ENCODE measurements around the gene WWOX. TPM values are rescaled to one million over a fixed set of nuclear protein-coding genes. Genes with fewer than 3 reads are reported as not detected.

The WWOX gene
- total and polyA plus RNA-seq, 3 experiments from 2014 or later = 17.2 to 18.6 (median 18.2) TPM

- Histone ChIP-seq H3K36me3 (ENCODE audit: insufficient read depth, low read length) (no peaks in the 10 kb centered on the region), H3K4me1 (ENCODE audit: insufficient read depth, low read length) (no peaks in the 10 kb centered on the region), H3K4me3 (ENCODE audit: low read length) (no peak overlapping the region), H3K27me3 (ENCODE audit: insufficient read depth, low read length, poor library complexity, severe bottlenecking) (no peaks in the 10 kb centered on the region), H3K9me3 (ENCODE audit: low read length) (no peaks in the 10 kb centered on the region), H3K27ac (ENCODE audit: low read depth, low read length) (no peak overlapping the region)
- ChIA-PET CTCF (no interaction called here), POLR2A (no interaction called here)
- peaks cover 0 to 2% of the 10 kb centered on the region in 2 donors for H3K27me3 Mint-ChIP-seq
- H3K27ac Mint-ChIP-seq = no peak overlapping the region
- no peaks in the 10 kb centered on the region for H3K4me1 Mint-ChIP-seq
- no peak overlapping the region for H3K4me3 Mint-ChIP-seq
- DNase-seq = no peak
- H3K9me3 Mint-ChIP-seq = peaks cover 0 to 7% (median 4%) of the 10 kb centered on the region in 5 donors
- H3K36me3 Mint-ChIP-seq = peaks cover 0 to 28% (median 5%) of the 10 kb centered on the region in 3 donors
Observed at GRCh38 chr16:78405833-78406232, 306.4 kb downstream of the WWOX start.

- Mint-ChIP-seq H3K36me3 (peaks cover 0 to 42% (median 7%) of the 10 kb centered on the region in 3 donors), H3K27ac (no peak overlapping the region), H3K9me3 (peaks cover 0 to 17% (median 14%) of the 10 kb centered on the region in 5 donors), H3K4me3 (no peak overlapping the region), H3K4me1 (no peaks in the 10 kb centered on the region), H3K27me3 (peaks cover 0 to 2% of the 10 kb centered on the region in 2 donors)
- Histone ChIP-seq H3K36me3 (ENCODE audit: insufficient read depth, low read length) (no peaks in the 10 kb centered on the region), H3K9me3 (ENCODE audit: low read length) (no peaks in the 10 kb centered on the region), H3K27ac (ENCODE audit: low read depth, low read length) (no peak overlapping the region), H3K4me3 (ENCODE audit: low read length) (no peak overlapping the region), H3K4me1 (ENCODE audit: insufficient read depth, low read length) (no peaks in the 10 kb centered on the region), H3K27me3 (ENCODE audit: insufficient read depth, low read length, poor library complexity, severe bottlenecking) (no peaks in the 10 kb centered on the region)
- no peak for DNase-seq
- CTCF ChIA-PET = interaction anchor here (0.9 kb wide), 1 partner anchor 29 kb away, joined by 3 read pairs; no protein-coding TSS in a partner anchor
- POLR2A ChIA-PET = no interaction called here
Observed at GRCh38 chr16:78407191-78407590, 307.7 kb downstream of the WWOX start.

- Histone ChIP-seq H3K4me3 (ENCODE audit: low read length) (no peak overlapping the region), H3K9me3 (ENCODE audit: low read length) (no peaks in the 10 kb centered on the region), H3K27ac (ENCODE audit: low read depth, low read length) (no peak overlapping the region), H3K36me3 (ENCODE audit: insufficient read depth, low read length) (no peaks in the 10 kb centered on the region), H3K27me3 (ENCODE audit: insufficient read depth, low read length, poor library complexity, severe bottlenecking) (no peaks in the 10 kb centered on the region), H3K4me1 (ENCODE audit: insufficient read depth, low read length) (no peaks in the 10 kb centered on the region)
- ChIA-PET CTCF (no interaction called here), POLR2A (no interaction called here)
- peaks cover 8 to 35% (median 22%) of the 10 kb centered on the region in 5 donors for H3K9me3 Mint-ChIP-seq
- no peaks in the 10 kb centered on the region for H3K4me1 Mint-ChIP-seq
- no peak overlapping the region for H3K27ac Mint-ChIP-seq
- H3K4me3 Mint-ChIP-seq = no peak overlapping the region
- no peak for DNase-seq
- H3K27me3 Mint-ChIP-seq = no peaks in the 10 kb centered on the region
- H3K36me3 Mint-ChIP-seq = peaks cover 2 to 49% (median 14%) of the 10 kb centered on the region in 3 donors
Observed at GRCh38 chr16:78413651-78414050, 314.2 kb downstream of the WWOX start.

- Mint-ChIP-seq H3K27ac (no peak overlapping the region), H3K4me1 (no peaks in the 10 kb centered on the region), H3K27me3 (no peaks in the 10 kb centered on the region), H3K36me3 (peaks cover 2 to 41% (median 10%) of the 10 kb centered on the region in 3 donors), H3K4me3 (no peak overlapping the region), H3K9me3 (peaks cover 8 to 33% (median 22%) of the 10 kb centered on the region in 5 donors)
- Histone ChIP-seq H3K27me3 (ENCODE audit: insufficient read depth, low read length, poor library complexity, severe bottlenecking) (no peaks in the 10 kb centered on the region), H3K9me3 (ENCODE audit: low read length) (no peaks in the 10 kb centered on the region), H3K27ac (ENCODE audit: low read depth, low read length) (no peak overlapping the region), H3K4me3 (ENCODE audit: low read length) (no peak overlapping the region), H3K36me3 (ENCODE audit: insufficient read depth, low read length) (no peaks in the 10 kb centered on the region), H3K4me1 (ENCODE audit: insufficient read depth, low read length) (no peaks in the 10 kb centered on the region)
- POLR2A ChIA-PET = no interaction called here
- no peak for DNase-seq
- CTCF ChIA-PET = no interaction called here
Observed at GRCh38 chr16:78415013-78415412, 315.6 kb downstream of the WWOX start.

- Mint-ChIP-seq H3K4me3 (no peak overlapping the region), H3K9me3 (peaks cover 8 to 33% (median 22%) of the 10 kb centered on the region in 5 donors), H3K27ac (no peak overlapping the region), H3K4me1 (no peaks in the 10 kb centered on the region), H3K36me3 (peaks cover 2 to 36% (median 10%) of the 10 kb centered on the region in 3 donors), H3K27me3 (no peaks in the 10 kb centered on the region)
- CTCF ChIA-PET = no interaction called here
- H3K4me1 ChIP-seq (ENCODE audit: insufficient read depth, low read length) = no peaks in the 10 kb centered on the region
- H3K9me3 ChIP-seq (ENCODE audit: low read length) = no peaks in the 10 kb centered on the region
- no peak overlapping the region for H3K27ac ChIP-seq (ENCODE audit: low read depth, low read length)
- H3K36me3 ChIP-seq (ENCODE audit: insufficient read depth, low read length) = no peaks in the 10 kb centered on the region
- no peaks in the 10 kb centered on the region for H3K27me3 ChIP-seq (ENCODE audit: insufficient read depth, low read length, poor library complexity, severe bottlenecking)
- no peak for DNase-seq
- POLR2A ChIA-PET = no interaction called here
- H3K4me3 ChIP-seq (ENCODE audit: low read length) = no peak overlapping the region
Observed at GRCh38 chr16:78415669-78416068, 316.2 kb downstream of the WWOX start.

GRCh38 chr16:78416400-78416799 is 316.9 kb downstream of the WWOX start:
- Mint-ChIP-seq H3K9me3 (peaks cover 8 to 26% (median 20%) of the 10 kb centered on the region in 5 donors), H3K27ac (no peak overlapping the region), H3K36me3 (peaks cover 2 to 29% (median 10%) of the 10 kb centered on the region in 3 donors), H3K4me3 (no peak overlapping the region), H3K4me1 (no peaks in the 10 kb centered on the region), H3K27me3 (no peaks in the 10 kb centered on the region)
- no peak for DNase-seq
- POLR2A ChIA-PET = no interaction called here
- Histone ChIP-seq H3K9me3 (ENCODE audit: low read length) (no peaks in the 10 kb centered on the region), H3K27ac (ENCODE audit: low read depth, low read length) (no peak overlapping the region), H3K27me3 (ENCODE audit: insufficient read depth, low read length, poor library complexity, severe bottlenecking) (no peaks in the 10 kb centered on the region), H3K36me3 (ENCODE audit: insufficient read depth, low read length) (no peaks in the 10 kb centered on the region), H3K4me3 (ENCODE audit: low read length) (no peak overlapping the region), H3K4me1 (ENCODE audit: insufficient read depth, low read length) (no peaks in the 10 kb centered on the region)
- CTCF ChIA-PET = no interaction called here

GRCh38 chr16:78421181-78421708 is 321.8 kb downstream of the WWOX start:
- Mint-ChIP-seq H3K4me1 (no peaks in the 10 kb centered on the region), H3K36me3 (peaks cover 0 to 9% (median 2%) of the 10 kb centered on the region in 3 donors), H3K27ac (no peak overlapping the region), H3K4me3 (no peak overlapping the region), H3K27me3 (no peaks in the 10 kb centered on the region), H3K9me3 (no peaks in the 10 kb centered on the region)
- H3K27ac ChIP-seq (ENCODE audit: low read depth, low read length) = no peak overlapping the region
- no peaks in the 10 kb centered on the region for H3K36me3 ChIP-seq (ENCODE audit: insufficient read depth, low read length)
- no peak for DNase-seq
- H3K27me3 ChIP-seq (ENCODE audit: insufficient read depth, low read length, poor library complexity, severe bottlenecking) = no peaks in the 10 kb centered on the region
- ChIA-PET POLR2A (no interaction called here), CTCF (interaction anchor here (1.1 kb wide), 1 partner anchor 14 kb away, joined by 3 read pairs; no protein-coding TSS in a partner anchor)
- no peaks in the 10 kb centered on the region for H3K9me3 ChIP-seq (ENCODE audit: low read length)
- no peaks in the 10 kb centered on the region for H3K4me1 ChIP-seq (ENCODE audit: insufficient read depth, low read length)
- no peak overlapping the region for H3K4me3 ChIP-seq (ENCODE audit: low read length)

DNA sequence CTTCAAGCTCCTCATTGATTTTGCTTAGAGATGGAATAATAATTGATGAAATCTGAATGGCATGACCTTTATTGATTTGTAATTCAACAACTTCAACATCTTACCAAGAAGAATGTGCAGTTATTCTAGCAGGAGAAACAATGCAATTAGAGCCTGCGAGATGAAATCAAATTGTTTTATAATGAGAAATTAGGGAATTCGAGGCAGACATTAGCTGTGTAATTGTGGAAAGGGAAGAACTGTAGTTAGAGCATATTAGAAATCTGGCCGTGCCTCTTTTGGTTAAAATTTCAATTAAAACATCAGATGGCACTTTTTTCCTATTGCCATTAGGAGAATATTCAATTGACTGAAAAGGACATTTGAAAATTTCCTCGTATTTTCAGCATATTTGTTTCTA is 325.8 kb downstream of the WWOX start:
- Histone ChIP-seq H3K27ac (ENCODE audit: low read depth, low read length) (no peak overlapping the region), H3K4me3 (ENCODE audit: low read length) (no peak overlapping the region), H3K4me1 (ENCODE audit: insufficient read depth, low read length) (no peaks in the 10 kb centered on the region), H3K9me3 (ENCODE audit: low read length) (no peaks in the 10 kb centered on the region), H3K36me3 (ENCODE audit: insufficient read depth, low read length) (no peaks in the 10 kb centered on the region), H3K27me3 (ENCODE audit: insufficient read depth, low read length, poor library complexity, severe bottlenecking) (no peaks in the 10 kb centered on the region)
- peaks cover 5 to 7% (median 5%) of the 10 kb centered on the region in 3 donors for H3K4me1 Mint-ChIP-seq
- CTCF ChIA-PET = no interaction called here
- H3K9me3 Mint-ChIP-seq = no peaks in the 10 kb centered on the region
- H3K27me3 Mint-ChIP-seq = no peaks in the 10 kb centered on the region
- POLR2A ChIA-PET = no interaction called here
- no peak for DNase-seq
- peaks cover 11 to 25% (median 16%) of the 10 kb centered on the region in 3 donors for H3K36me3 Mint-ChIP-seq
- H3K4me3 Mint-ChIP-seq = no peak overlapping the region
- no peak overlapping the region for H3K27ac Mint-ChIP-seq
